DOHH2 (cell line): ENCODE data around the gene SFTPA1.
A peak's percentile ranks its signal among the peaks of the same experiment; 100 is the strongest.

Source experiments
- H3F3A ChIP-seq: fragments of 200-600 bp; sonication (generic), shearing (Covaris generic); 2 replicates; pipeline ENCODE4 v1.6.0; 2016; ENCODE audit warnings: antibody characterized with exemption, mild to moderate bottlenecking; ENCODE audit not compliant: control insufficient read depth, insufficient read depth
- H3K27ac ChIP-seq: fragments of 200-600 bp; sonication (generic); 2 replicates; pipeline ENCODE4 v1.5.1; 2014; ENCODE audit warnings: low read depth, mild to moderate bottlenecking, low read length, moderate library complexity
- H3K27me3 ChIP-seq: fragments of 200-600 bp; sonication (generic); 2 replicates; pipeline ENCODE4 v1.6.1; 2014; ENCODE audit warnings: mild to moderate bottlenecking, low read length, mixed read lengths; ENCODE audit not compliant: control insufficient read depth
- H3K36me3 ChIP-seq: fragments of 200-600 bp; sonication (generic); 2 replicates; pipeline ENCODE4 v1.6.1; 2014; ENCODE audit warnings: mild to moderate bottlenecking, low read length, moderate library complexity, mixed read lengths; ENCODE audit not compliant: control insufficient read depth
- H3K4me1 ChIP-seq: fragments of 200-600 bp; sonication (generic); 2 replicates; pipeline ENCODE4 v1.6.1; 2014; ENCODE audit warnings: mild to moderate bottlenecking, low read length, mixed read lengths; ENCODE audit not compliant: control insufficient read depth
- H3K4me2 ChIP-seq: fragments of 200-600 bp; sonication (generic); 2 replicates; pipeline ENCODE4 v1.6.0; 2014; ENCODE audit warnings: mild to moderate bottlenecking, low read length, moderate library complexity
- H3K4me3 ChIP-seq: fragments of 200-600 bp; sonication (generic); 2 replicates; pipeline ENCODE4 v1.5.1; 2014; ENCODE audit warnings: mild to moderate bottlenecking, low read length, mixed read lengths
- H3K79me2 ChIP-seq: fragments of 200-600 bp; sonication (generic); 2 replicates; pipeline ENCODE4 v1.6.1; 2014; ENCODE audit warnings: mild to moderate bottlenecking, low read length, mixed read lengths; ENCODE audit not compliant: control insufficient read depth
- H3K9me2 ChIP-seq: fragments of 200-600 bp; sonication (generic); replicated peaks from 2 replicates; pipeline ENCODE4 v1.6.1; 2014; ENCODE audit warnings: mild to moderate bottlenecking, low read length, mixed read lengths; ENCODE audit not compliant: control insufficient read depth
- H3K9me3 ChIP-seq: fragments of 200-600 bp; sonication (generic); 2 replicates; pipeline ENCODE4 v1.6.1; 2014; ENCODE audit warnings: antibody characterized with exemption, low read length, mixed read lengths; ENCODE audit not compliant: control insufficient read depth, insufficient read depth
- H4K20me1 ChIP-seq: fragments of 200-600 bp; sonication (generic); 2 replicates; pipeline ENCODE4 v1.6.0; 2014; ENCODE audit warnings: low read depth, mild to moderate bottlenecking, antibody characterized with exemption, low read length, moderate library complexity; ENCODE audit not compliant: control insufficient read depth, insufficient read depth
- CTCF ChIP-seq: fragments of 200-600 bp; sonication (generic); IDR thresholded peaks from one replicate; pipeline ENCODE4 v1.5.1; 2014; ENCODE audit warnings: antibody characterized with exemption, mild to moderate bottlenecking, low read depth, low read length; ENCODE audit not compliant: poor library complexity, severe bottlenecking
- EZH2phosphoT487 ChIP-seq: fragments of 200-600 bp; sonication (generic); IDR thresholded peaks from 2 replicates; pipeline ENCODE4 v1.6.1; 2017; ENCODE audit warnings: borderline replicate concordance, mild to moderate bottlenecking, antibody characterized with exemption, low read length, moderate library complexity, mixed read lengths

SFTPA1 gene

GRCh38 chr10:79610601-79611191 is at the start of gene SFTPA1:
Gene SFTPA1 (plus strand): TSS chr10:79610939. CDS start chr10:79611826, 887 bp downstream.
- Histone ChIP-seq H3K79me2 (no peaks in the 10 kb centered on the region), H3K9me2 (no peaks in the 10 kb centered on the region), H3K9me3 (no peaks in the 10 kb centered on the region), H3K4me1 (no peaks in the 10 kb centered on the region), H3K4me3 (no peak within 1 kb of the TSS), H3K36me3 (no peaks in the 10 kb centered on the region), H4K20me1 (no peaks in the 10 kb centered on the region), H3K27ac (no peak within 1 kb of the TSS), H3K4me2 (no peak within 1 kb of the TSS), H3F3A (no peaks in the 10 kb centered on the region), H3K27me3 (no peaks in the 10 kb centered on the region)
- TF ChIP-seq EZH2phosphoT487 (no peak), CTCF (no peak)

- Histone ChIP-seq H3K4me1 (no peaks in the 10 kb centered on the region), H3K9me3 (no peaks in the 10 kb centered on the region), H3K9me2 (no peaks in the 10 kb centered on the region), H3K79me2 (no peaks in the 10 kb centered on the region), H3F3A (no peaks in the 10 kb centered on the region), H3K4me2 (no peak overlapping the region), H3K27ac (no peak overlapping the region), H3K27me3 (0 out of 2 replicates have a peak, but pooled peaks cover 3% of the 10 kb centered on the region), H3K4me3 (no peak overlapping the region), H3K36me3 (no peaks in the 10 kb centered on the region), H4K20me1 (no peaks in the 10 kb centered on the region; the same call in 1 of the 2 replicates)
- TF ChIP-seq CTCF (no peak), EZH2phosphoT487 (no peak)
These were observed 49.5 kb upstream of the SFTPA1 start for GRCh38 chr10:79561257-79561656.

GRCh38 chr10:79562135-79562756 is 48.5 kb upstream of the SFTPA1 start:
- H3K4me1 ChIP-seq, result no peaks in the 10 kb centered on the region
- H3K4me3 ChIP-seq, result no peak overlapping the region
- no peaks in the 10 kb centered on the region for H3K9me3 ChIP-seq
- H3K79me2 ChIP-seq, result no peaks in the 10 kb centered on the region
- H3K36me3 ChIP-seq, result no peaks in the 10 kb centered on the region
- no peak overlapping the region for H3K4me2 ChIP-seq
- no peak overlapping the region for H3K27ac ChIP-seq
- H3F3A ChIP-seq, result no peaks in the 10 kb centered on the region
- H3K9me2 ChIP-seq, result no peaks in the 10 kb centered on the region
- TF ChIP-seq CTCF, result peak; percentile 79
- TF ChIP-seq EZH2phosphoT487, result no peak
- 0 out of 2 replicates have a peak, but pooled peaks cover 3% of the 10 kb centered on the region for H3K27me3 ChIP-seq
- no peaks in the 10 kb centered on the region; the same call in 1 of the 2 replicates for H4K20me1 ChIP-seq
